WERI-Rb-1 (cell line): ENCODE results near the gene GTF3A.

Experiments
- DNase-seq: peaks from one replicate; pipeline ENCODE4 v3.0.0-alpha.2; 2020
- H3K27ac ChIP-seq: fragments of 250-450 bp; sonication (Bioruptor Pico); 2 replicates; pipeline ENCODE4 v1.5.1; 2020; ENCODE audit warnings: mild to moderate bottlenecking, moderate library complexity
- H3K27me3 ChIP-seq: fragments of 250-450 bp; sonication (Bioruptor Pico); 2 replicates; pipeline ENCODE4 v1.5.1; 2021; ENCODE audit warnings: mild to moderate bottlenecking, low read depth, moderate library complexity; ENCODE audit not compliant: insufficient read depth, severe bottlenecking
- H3K36me3 ChIP-seq: fragments of 250-450 bp; sonication (Bioruptor Pico); 2 replicates; pipeline ENCODE4 v1.5.1; 2020; ENCODE audit warnings: mild to moderate bottlenecking, moderate library complexity
- H3K4me3 ChIP-seq: 2 replicates; pipeline ENCODE4 v1.5.1; 2011; ENCODE audit warnings: low read depth, mild to moderate bottlenecking, control low read depth, low read length
- H3K9me3 ChIP-seq: fragments of 250-450 bp; sonication (Bioruptor Pico); 2 replicates; pipeline ENCODE4 v1.5.1; 2021; ENCODE audit warnings: mild to moderate bottlenecking, moderate library complexity; ENCODE audit not compliant: severe bottlenecking
- TF ChIP-seq, protein P1 (sequence below): IDR thresholded peaks from 2 replicates; pipeline ENCODE4 v1.5.1; 2011; ENCODE audit warnings: low read depth, mild to moderate bottlenecking, control low read depth, inconsistent platforms, low read length

GTF3A gene

GRCh38 chr13:27446986-27447583, 22.7 kb downstream of the GTF3A start:
- no peak overlapping the region for H3K4me3 ChIP-seq
- H3K27ac ChIP-seq = no peak overlapping the region
- TF ChIP-seq, protein P1, sequence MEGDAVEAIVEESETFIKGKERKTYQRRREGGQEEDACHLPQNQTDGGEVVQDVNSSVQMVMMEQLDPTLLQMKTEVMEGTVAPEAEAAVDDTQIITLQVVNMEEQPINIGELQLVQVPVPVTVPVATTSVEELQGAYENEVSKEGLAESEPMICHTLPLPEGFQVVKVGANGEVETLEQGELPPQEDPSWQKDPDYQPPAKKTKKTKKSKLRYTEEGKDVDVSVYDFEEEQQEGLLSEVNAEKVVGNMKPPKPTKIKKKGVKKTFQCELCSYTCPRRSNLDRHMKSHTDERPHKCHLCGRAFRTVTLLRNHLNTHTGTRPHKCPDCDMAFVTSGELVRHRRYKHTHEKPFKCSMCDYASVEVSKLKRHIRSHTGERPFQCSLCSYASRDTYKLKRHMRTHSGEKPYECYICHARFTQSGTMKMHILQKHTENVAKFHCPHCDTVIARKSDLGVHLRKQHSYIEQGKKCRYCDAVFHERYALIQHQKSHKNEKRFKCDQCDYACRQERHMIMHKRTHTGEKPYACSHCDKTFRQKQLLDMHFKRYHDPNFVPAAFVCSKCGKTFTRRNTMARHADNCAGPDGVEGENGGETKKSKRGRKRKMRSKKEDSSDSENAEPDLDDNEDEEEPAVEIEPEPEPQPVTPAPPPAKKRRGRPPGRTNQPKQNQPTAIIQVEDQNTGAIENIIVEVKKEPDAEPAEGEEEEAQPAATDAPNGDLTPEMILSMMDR = no peak

DNA sequence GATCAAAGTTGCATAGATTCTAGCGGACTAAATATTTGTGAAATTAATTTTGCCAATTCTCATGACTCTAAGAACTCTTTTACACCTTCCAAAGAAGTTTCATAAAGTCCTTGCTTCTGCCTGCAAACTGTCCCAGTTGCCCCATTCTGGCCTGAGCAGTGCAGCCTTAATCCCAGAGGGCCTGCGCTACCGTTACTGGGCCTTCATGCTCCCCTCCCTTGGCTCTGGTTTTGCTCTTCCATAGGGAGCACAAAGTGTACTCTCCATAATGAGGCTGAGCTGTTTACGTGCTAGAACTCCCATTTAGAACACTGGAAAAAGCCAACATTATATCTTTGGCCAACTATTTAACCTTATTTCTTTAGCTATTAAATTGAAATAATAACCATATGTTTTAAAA, 23.9 kb downstream of the GTF3A start:
- DNase-seq = no peak
- Histone ChIP-seq H3K27me3 (peaks cover 8% of the 10 kb centered on the region), H3K27ac (no peak overlapping the region), H3K4me3 (no peak overlapping the region), H3K9me3 (no peaks in the 10 kb centered on the region), H3K36me3 (peaks cover 2% of the 10 kb centered on the region; the same call in 1 of the 2 replicates)
- TF ChIP-seq, protein P1 = no peak

More at GRCh38 chr13:27446986-27447583, 22.7 kb downstream of the GTF3A start:
- Histone ChIP-seq H3K9me3 (no peaks in the 10 kb centered on the region), H3K36me3 (peaks cover 2% of the 10 kb centered on the region; the same call in 1 of the 2 replicates), H3K27me3 (no peaks in the 10 kb centered on the region)
- no peak for DNase-seq

GRCh38 chr13:27449081-27449603, 24.7 kb downstream of the GTF3A start:
- Histone ChIP-seq H3K4me3 (peak overlapping the region; percentile 66), H3K36me3 (peaks cover 2% of the 10 kb centered on the region; the same call in 1 of the 2 replicates), H3K27ac (peak overlapping the region; percentile 96), H3K9me3 (no peaks in the 10 kb centered on the region), H3K27me3 (peaks cover 14% of the 10 kb centered on the region)
- TF ChIP-seq, protein P1 = no peak
- no peak for DNase-seq

DNA sequence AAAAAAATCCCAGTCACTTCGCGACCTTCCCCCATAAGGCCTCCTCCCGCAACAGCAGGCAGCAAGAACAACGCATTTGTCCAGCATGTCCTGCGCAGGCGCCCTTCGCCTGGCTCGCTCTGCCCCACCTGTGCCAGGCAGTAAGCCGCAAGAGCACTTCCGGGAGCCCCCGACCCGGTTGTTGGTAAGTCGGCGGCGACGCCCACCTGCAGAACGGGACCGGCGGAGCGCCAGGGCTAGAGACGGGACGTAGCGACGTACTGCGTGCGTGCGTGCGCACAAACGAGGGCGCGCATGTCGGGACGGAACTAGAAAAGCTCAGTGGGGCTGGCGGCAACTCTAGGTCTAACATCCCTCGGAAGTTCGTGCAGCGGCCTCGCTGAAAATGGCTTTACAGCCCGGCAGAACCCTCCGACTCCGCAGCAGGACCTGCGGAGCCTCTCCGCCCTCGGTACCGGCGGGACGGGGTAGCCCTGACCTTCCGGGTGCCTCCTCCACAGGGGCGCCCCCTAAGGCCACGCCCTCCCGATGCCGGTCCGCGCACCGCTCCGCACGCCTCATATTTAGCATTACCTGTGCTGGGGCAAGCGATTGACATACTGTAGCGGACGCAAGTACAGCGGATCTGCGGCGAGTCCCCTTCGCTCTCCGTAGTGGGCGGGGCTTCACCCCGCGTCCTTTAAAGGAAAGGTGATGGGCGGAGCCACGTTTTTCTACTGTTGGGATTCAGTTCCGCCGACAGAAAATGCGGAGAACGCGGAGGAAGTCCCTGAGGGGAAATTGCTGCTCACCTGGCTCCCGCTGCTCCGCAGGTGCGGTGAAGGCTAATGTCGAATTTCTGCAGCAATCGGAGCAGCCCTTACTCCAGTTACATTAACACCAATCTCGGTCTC, 25.8 kb downstream of the GTF3A start, which contains the start of gene MTIF3:
Gene MTIF3 (minus strand): TSS at position 629 of the 893 bp plus-strand sequence. CDS start 10,116 bp downstream, outside the sequence.
- Histone ChIP-seq H3K9me3 (no peaks in the 10 kb centered on the region), H3K27ac (peak within 1 kb of the TSS; percentile 96), H3K36me3 (peaks cover 2% of the 10 kb centered on the region; the same call in 1 of the 2 replicates), H3K27me3 (peaks cover 17% of the 10 kb centered on the region), H3K4me3 (peak within 1 kb of the TSS; percentile 66)
- peak; percentile 100 for DNase-seq
- TF ChIP-seq, protein P1 = no peak

- Histone ChIP-seq H3K27ac (peak overlapping the region; percentile 96), H3K36me3 (peaks cover 2% of the 10 kb centered on the region; the same call in 1 of the 2 replicates), H3K4me3 (peak overlapping the region; percentile 66), H3K9me3 (no peaks in the 10 kb centered on the region), H3K27me3 (peaks cover 23% of the 10 kb centered on the region)
- peak; percentile 50 for DNase-seq
- TF ChIP-seq, protein P1 = no peak
These were observed 26.6 kb downstream of the GTF3A start for GRCh38 chr13:27450921-27451471.
